ENCODE data around the gene TSPAN7. TPM values are rescaled to one million over a fixed set of nuclear protein-coding genes. Genes with fewer than 3 reads are reported as not detected.

The TSPAN7 gene
- total RNA-seq, 1 experiment from 2014 or later = 1.7 TPM

DNA sequence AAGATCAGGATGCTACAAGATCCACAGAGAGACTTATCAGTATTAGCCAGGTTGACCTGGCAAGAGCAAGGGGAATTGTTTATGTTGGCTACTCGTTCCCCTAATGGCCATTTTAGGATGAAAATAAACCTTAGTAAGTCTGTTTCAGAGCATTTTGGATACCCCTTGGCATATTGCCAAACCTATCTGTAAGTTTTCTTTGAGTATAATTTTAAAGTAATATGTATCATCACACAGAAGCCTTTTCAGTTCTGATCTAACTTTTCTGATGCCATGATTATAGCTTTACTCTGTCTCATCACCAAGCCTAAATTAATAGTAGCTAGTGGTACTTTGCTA is 99.7 kb downstream of the TSPAN7 start:
- ChIA-PET POLR2A (no interaction called here), CTCF (no interaction called here)
- H3K36me3 Mint-ChIP-seq (ENCODE audit: insufficient read depth, unreplicated experiment) = no peaks in the 10 kb centered on the region
- TF ChIP-seq, protein P1, sequence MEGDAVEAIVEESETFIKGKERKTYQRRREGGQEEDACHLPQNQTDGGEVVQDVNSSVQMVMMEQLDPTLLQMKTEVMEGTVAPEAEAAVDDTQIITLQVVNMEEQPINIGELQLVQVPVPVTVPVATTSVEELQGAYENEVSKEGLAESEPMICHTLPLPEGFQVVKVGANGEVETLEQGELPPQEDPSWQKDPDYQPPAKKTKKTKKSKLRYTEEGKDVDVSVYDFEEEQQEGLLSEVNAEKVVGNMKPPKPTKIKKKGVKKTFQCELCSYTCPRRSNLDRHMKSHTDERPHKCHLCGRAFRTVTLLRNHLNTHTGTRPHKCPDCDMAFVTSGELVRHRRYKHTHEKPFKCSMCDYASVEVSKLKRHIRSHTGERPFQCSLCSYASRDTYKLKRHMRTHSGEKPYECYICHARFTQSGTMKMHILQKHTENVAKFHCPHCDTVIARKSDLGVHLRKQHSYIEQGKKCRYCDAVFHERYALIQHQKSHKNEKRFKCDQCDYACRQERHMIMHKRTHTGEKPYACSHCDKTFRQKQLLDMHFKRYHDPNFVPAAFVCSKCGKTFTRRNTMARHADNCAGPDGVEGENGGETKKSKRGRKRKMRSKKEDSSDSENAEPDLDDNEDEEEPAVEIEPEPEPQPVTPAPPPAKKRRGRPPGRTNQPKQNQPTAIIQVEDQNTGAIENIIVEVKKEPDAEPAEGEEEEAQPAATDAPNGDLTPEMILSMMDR (IDR thresholded peaks at IDR 0.05; ENCODE audit: insufficient read depth in 1 of 2, low read depth in 1 of 2, low read length in 1 of 2, severe bottlenecking in 1 of 2, unreplicated experiment in 1 of 2) = no peak
- no peaks in the 10 kb centered on the region for H3K36me3 ChIP-seq (ENCODE audit: control insufficient read depth, insufficient read depth, low read length)
- no peak overlapping the region for H3K4me3 Mint-ChIP-seq (ENCODE audit: unreplicated experiment)
- H3K27me3 Mint-ChIP-seq (ENCODE audit: insufficient read depth, unreplicated experiment) = no peaks in the 10 kb centered on the region
- no peaks in the 10 kb centered on the region for H3K9me3 Mint-ChIP-seq (ENCODE audit: unreplicated experiment)
- no peak overlapping the region for H3K27ac Mint-ChIP-seq (ENCODE audit: unreplicated experiment)
- H3K4me3 ChIP-seq (ENCODE audit: low read depth, low read length) = no peak overlapping the region
- intact Hi-C loops (cut with micrococcal nuclease; ENCODE audit: unreplicated experiment) = loop anchor here (10.0 kb wide), 1 partner anchor 94 kb away; no protein-coding TSS in a partner anchor
- no TSS peak for BruUV-seq (replicated peaks)
- no peak for DNase-seq
- H3K4me1 Mint-ChIP-seq (ENCODE audit: low read depth, unreplicated experiment) = no peaks in the 10 kb centered on the region
- no peaks in the 10 kb centered on the region for H3K27me3 ChIP-seq (replicated peaks; ENCODE audit: control insufficient read depth, insufficient read depth, low read length)
- no peaks in the 10 kb centered on the region for H3K9me3 ChIP-seq
- no peaks in the 10 kb centered on the region for H3K4me1 ChIP-seq

DNA sequence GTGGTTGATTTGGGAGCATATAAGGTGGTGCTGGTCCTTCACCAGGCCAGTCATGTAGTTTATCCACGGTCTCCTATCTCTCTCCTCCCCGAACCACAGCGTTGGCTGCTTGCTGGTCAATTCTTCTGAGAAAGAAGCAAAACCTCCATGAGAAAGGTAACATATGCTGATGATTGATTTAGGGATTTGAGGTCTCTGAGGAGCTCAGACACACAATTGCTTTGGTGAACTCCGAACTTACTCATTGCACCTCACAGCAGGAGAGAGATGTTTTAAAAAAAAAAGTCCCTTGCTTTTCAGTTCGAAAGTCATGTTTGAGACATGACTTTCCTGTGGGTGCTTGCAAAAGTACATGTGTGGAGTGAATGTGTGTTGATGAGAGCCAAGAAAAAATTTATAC is 100.2 kb downstream of the TSPAN7 start:
- no peak for DNase-seq
- no peaks in the 10 kb centered on the region for H3K9me3 Mint-ChIP-seq (ENCODE audit: unreplicated experiment)
- H3K4me1 Mint-ChIP-seq (ENCODE audit: low read depth, unreplicated experiment) = no peaks in the 10 kb centered on the region
- H3K4me3 Mint-ChIP-seq (ENCODE audit: unreplicated experiment) = no peak overlapping the region
- no peaks in the 10 kb centered on the region for H3K4me1 ChIP-seq
- H3K4me3 ChIP-seq (ENCODE audit: low read depth, low read length) = no peak overlapping the region
- H3K27me3 ChIP-seq (replicated peaks; ENCODE audit: control insufficient read depth, insufficient read depth, low read length) = no peaks in the 10 kb centered on the region
- ChIA-PET POLR2A (no interaction called here), CTCF (no interaction called here)
- TF ChIP-seq, protein P1 (IDR thresholded peaks at IDR 0.05; ENCODE audit: insufficient read depth in 1 of 2, low read depth in 1 of 2, low read length in 1 of 2, severe bottlenecking in 1 of 2, unreplicated experiment in 1 of 2) = no peak
- H3K36me3 ChIP-seq (ENCODE audit: control insufficient read depth, insufficient read depth, low read length) = no peaks in the 10 kb centered on the region
- H3K36me3 Mint-ChIP-seq (ENCODE audit: insufficient read depth, unreplicated experiment) = no peaks in the 10 kb centered on the region
- no peaks in the 10 kb centered on the region for H3K27me3 Mint-ChIP-seq (ENCODE audit: insufficient read depth, unreplicated experiment)
- intact Hi-C loops (cut with micrococcal nuclease; ENCODE audit: unreplicated experiment) = loop anchor here (10.0 kb wide), 1 partner anchor 93 kb away; no protein-coding TSS in a partner anchor
- no peaks in the 10 kb centered on the region for H3K9me3 ChIP-seq
- no peak overlapping the region for H3K27ac Mint-ChIP-seq (ENCODE audit: unreplicated experiment)
- no TSS peak for BruUV-seq (replicated peaks)

DNA sequence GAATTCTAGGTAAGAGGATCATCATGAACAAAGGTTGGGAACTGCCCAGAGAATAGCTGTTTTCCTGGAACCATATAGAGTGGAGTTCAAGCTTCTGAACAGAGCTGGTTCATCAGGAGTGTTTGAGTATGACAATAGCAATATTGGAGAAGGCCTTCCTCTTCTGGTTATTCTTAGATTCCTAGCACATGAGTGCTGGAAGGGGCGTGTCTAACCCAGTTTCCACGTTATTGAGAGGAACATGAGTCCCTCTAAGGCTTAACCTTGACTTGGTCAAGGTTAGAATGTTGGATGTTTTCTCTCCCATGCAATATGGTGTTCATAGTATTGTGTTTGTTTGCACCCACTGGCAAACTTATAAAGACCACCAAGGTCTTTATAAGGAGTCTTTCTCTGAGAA is 101.3 kb downstream of the TSPAN7 start:
- no peak overlapping the region for H3K27ac Mint-ChIP-seq (ENCODE audit: unreplicated experiment)
- Histone ChIP-seq H3K27me3 (replicated peaks; ENCODE audit: control insufficient read depth, insufficient read depth, low read length) (no peaks in the 10 kb centered on the region), H3K36me3 (ENCODE audit: control insufficient read depth, insufficient read depth, low read length) (no peaks in the 10 kb centered on the region), H3K4me1 (no peaks in the 10 kb centered on the region), H3K4me3 (ENCODE audit: low read depth, low read length) (no peak overlapping the region), H3K9me3 (no peaks in the 10 kb centered on the region)
- no peak for DNase-seq
- CTCF ChIA-PET = no interaction called here
- H3K36me3 Mint-ChIP-seq (ENCODE audit: insufficient read depth, unreplicated experiment) = no peaks in the 10 kb centered on the region
- intact Hi-C loops (cut with micrococcal nuclease; ENCODE audit: unreplicated experiment) = loop anchor here (10.0 kb wide), 1 partner anchor 92 kb away; no protein-coding TSS in a partner anchor
- H3K27me3 Mint-ChIP-seq (ENCODE audit: insufficient read depth, unreplicated experiment) = no peaks in the 10 kb centered on the region
- no peaks in the 10 kb centered on the region for H3K4me1 Mint-ChIP-seq (ENCODE audit: low read depth, unreplicated experiment)
- TF ChIP-seq, protein P1 (IDR thresholded peaks at IDR 0.05; ENCODE audit: insufficient read depth in 1 of 2, low read depth in 1 of 2, low read length in 1 of 2, severe bottlenecking in 1 of 2, unreplicated experiment in 1 of 2) = no peak
- POLR2A ChIA-PET = no interaction called here
- no TSS peak for BruUV-seq (replicated peaks)
- no peak overlapping the region for H3K4me3 Mint-ChIP-seq (ENCODE audit: unreplicated experiment)
- H3K9me3 Mint-ChIP-seq (ENCODE audit: unreplicated experiment) = no peaks in the 10 kb centered on the region

Data from Caco-2 (cell line).